ENCODE measurements around the gene RNF182.

GRCh38 chr6:13924949-13925881 lies at the start of gene RNF182:
- TF ChIP-seq CTCF (IDR thresholded peaks at IDR 0.05; ENCODE audit: insufficient read depth, low read length) (no peak), REST (IDR thresholded peaks at IDR 0.05; ENCODE audit: insufficient replicate concordance, low read depth) (no peak)
